Measurements from ENCODE around the gene SLC1A2. TPM values are rescaled to one million over a fixed set of nuclear protein-coding genes. Genes with fewer than 3 reads are reported as not detected.

SLC1A2 gene
- total RNA-seq, 1 donor from 2014 or later, result 54.3 TPM

DNA sequence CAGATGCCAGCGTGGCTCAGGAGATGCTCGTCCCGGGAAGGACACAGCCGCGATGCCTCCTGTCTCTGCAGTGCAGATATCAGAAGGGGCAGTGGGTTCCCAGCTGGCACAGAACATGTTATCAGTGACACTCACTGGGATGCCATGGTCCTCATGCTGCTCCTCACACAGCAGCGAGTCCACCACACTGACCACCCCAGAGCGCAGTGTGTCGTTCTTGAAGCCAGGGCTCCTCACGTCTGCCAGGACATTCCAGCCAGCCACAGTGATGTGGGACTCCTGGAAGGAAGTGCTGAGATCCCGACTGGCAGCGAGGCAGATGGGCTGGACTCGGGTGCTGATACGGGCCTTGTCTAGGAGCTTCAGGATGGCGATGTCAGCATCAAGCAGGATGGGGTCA, 13.1 kb upstream of the SLC1A2 start:
- Mint-ChIP-seq H3K27me3 (ENCODE audit: unreplicated experiment) (no peaks in the 10 kb centered on the region), H3K4me3 (ENCODE audit: unreplicated experiment) (no peak overlapping the region), H3K27ac (ENCODE audit: unreplicated experiment) (no peak overlapping the region), H3K9me3 (ENCODE audit: unreplicated experiment) (no peaks in the 10 kb centered on the region), H3K4me1 (ENCODE audit: low read depth, unreplicated experiment) (no peaks in the 10 kb centered on the region), H3K36me3 (ENCODE audit: unreplicated experiment) (peaks cover 5% of the 10 kb centered on the region)
- DNase-seq, result no peak
- no peak for TF ChIP-seq CTCF (IDR thresholded peaks at IDR 0.05; ENCODE audit: partially characterized antibody, unreplicated experiment)

DNA sequence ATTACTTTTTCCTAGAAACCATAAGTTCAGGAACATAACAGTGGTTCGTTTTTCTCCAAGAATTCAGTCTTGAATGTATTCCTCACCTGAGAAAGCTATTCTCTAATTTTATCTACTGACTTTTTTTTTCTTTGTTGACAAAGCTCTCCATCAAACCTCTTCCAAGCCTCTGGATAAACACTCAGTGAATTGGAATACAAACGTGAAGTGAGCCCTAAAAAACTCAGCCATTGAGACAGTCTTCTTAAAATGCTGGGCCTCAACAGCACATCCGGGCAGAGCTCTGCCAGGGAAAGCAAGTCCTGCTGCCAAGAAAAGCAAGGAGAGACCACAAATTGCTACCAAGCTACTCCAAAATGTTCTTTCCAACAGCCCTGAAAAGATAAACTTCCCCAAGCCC, 7.7 kb upstream of the SLC1A2 start:
- no peak for TF ChIP-seq CTCF (IDR thresholded peaks at IDR 0.05; ENCODE audit: partially characterized antibody, unreplicated experiment)
- Mint-ChIP-seq H3K9me3 (ENCODE audit: unreplicated experiment) (peaks cover 1% of the 10 kb centered on the region), H3K4me1 (ENCODE audit: low read depth, unreplicated experiment) (no peaks in the 10 kb centered on the region), H3K27ac (ENCODE audit: unreplicated experiment) (no peak overlapping the region), H3K4me3 (ENCODE audit: unreplicated experiment) (no peak overlapping the region), H3K27me3 (ENCODE audit: unreplicated experiment) (no peaks in the 10 kb centered on the region), H3K36me3 (ENCODE audit: unreplicated experiment) (no peaks in the 10 kb centered on the region)
- no peak for DNase-seq

DNA sequence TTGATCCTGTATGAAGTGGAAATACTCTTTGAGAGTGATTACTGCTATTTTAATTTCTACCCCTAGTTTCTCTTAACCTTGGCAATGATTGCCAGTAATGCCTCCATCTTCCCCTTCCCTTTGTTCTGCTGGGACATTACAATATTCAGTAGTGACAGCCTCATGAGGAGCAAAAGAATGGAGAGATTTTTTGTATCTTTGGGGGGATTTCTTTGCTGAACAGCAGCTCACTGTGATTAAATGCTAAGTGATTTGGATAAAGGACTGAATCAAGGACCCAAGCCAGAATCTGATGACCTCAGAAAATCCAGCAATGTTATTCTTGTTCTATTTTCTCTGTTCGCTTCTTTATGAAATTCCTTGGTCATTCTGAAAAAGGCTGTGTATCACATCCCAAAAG, 7.0 kb upstream of the SLC1A2 start:
- Mint-ChIP-seq H3K4me3 (ENCODE audit: unreplicated experiment) (no peak overlapping the region), H3K9me3 (ENCODE audit: unreplicated experiment) (peaks cover 1% of the 10 kb centered on the region), H3K4me1 (ENCODE audit: low read depth, unreplicated experiment) (no peaks in the 10 kb centered on the region), H3K27ac (ENCODE audit: unreplicated experiment) (no peak overlapping the region), H3K27me3 (ENCODE audit: unreplicated experiment) (no peaks in the 10 kb centered on the region), H3K36me3 (ENCODE audit: unreplicated experiment) (peaks cover 2% of the 10 kb centered on the region)
- TF ChIP-seq CTCF (IDR thresholded peaks at IDR 0.05; ENCODE audit: partially characterized antibody, unreplicated experiment), result no peak
- no peak for DNase-seq

DNA sequence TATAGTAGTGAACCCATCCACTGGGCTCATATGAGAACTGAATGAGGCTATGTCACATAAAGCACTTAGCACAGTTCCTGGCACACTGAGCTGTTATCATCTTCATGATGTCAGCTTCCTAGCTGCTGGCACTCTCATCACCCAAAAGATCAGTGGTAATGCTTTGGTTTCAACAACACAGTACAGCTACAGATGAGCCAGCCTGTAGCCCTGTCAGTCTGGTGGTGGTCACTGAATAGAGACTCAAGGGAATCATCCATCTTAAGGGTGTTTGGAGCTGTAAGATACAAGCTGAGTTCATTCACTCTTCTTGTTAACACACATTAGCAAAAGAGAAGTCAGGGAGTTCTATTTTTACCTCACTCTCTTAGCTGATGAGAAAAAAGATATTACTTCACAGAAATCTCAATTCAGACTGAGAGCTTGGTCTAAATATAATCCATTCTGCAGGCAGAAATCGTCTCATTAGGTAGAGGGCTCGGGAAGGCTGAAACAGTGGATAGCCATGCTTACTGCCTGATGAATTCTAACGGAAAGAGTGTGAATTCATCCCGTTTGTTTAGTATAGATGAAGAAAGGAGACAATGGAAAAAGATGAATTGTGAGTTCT, 6.3 kb upstream of the SLC1A2 start:
- Mint-ChIP-seq H3K4me3 (ENCODE audit: unreplicated experiment) (no peak overlapping the region), H3K4me1 (ENCODE audit: low read depth, unreplicated experiment) (no peaks in the 10 kb centered on the region), H3K27ac (ENCODE audit: unreplicated experiment) (no peak overlapping the region), H3K27me3 (ENCODE audit: unreplicated experiment) (peaks cover 2% of the 10 kb centered on the region), H3K36me3 (ENCODE audit: unreplicated experiment) (peaks cover 4% of the 10 kb centered on the region), H3K9me3 (ENCODE audit: unreplicated experiment) (peaks cover 6% of the 10 kb centered on the region)
- DNase-seq, result no peak
- no peak for TF ChIP-seq CTCF (IDR thresholded peaks at IDR 0.05; ENCODE audit: partially characterized antibody, unreplicated experiment)

- H3K36me3 Mint-ChIP-seq (ENCODE audit: unreplicated experiment), result peaks cover 4% of the 10 kb centered on the region
- H3K4me1 Mint-ChIP-seq (ENCODE audit: low read depth, unreplicated experiment), result no peaks in the 10 kb centered on the region
- no peak overlapping the region for H3K4me3 Mint-ChIP-seq (ENCODE audit: unreplicated experiment)
- H3K27me3 Mint-ChIP-seq (ENCODE audit: unreplicated experiment), result peaks cover 7% of the 10 kb centered on the region
- H3K27ac Mint-ChIP-seq (ENCODE audit: unreplicated experiment), result no peak overlapping the region
- peaks cover 12% of the 10 kb centered on the region for H3K9me3 Mint-ChIP-seq (ENCODE audit: unreplicated experiment)
- TF ChIP-seq CTCF (IDR thresholded peaks at IDR 0.05; ENCODE audit: partially characterized antibody, unreplicated experiment), result no peak
- no peak for DNase-seq
Observed at GRCh38 chr11:35424157-35424940, 5.0 kb upstream of the SLC1A2 start.
